Lung (tissue), 12 donors: Measurements from ENCODE around the gene RFESD. TPM values are rescaled to one million over a fixed set of nuclear protein-coding genes. Genes with fewer than 3 reads are reported as not detected.

ENCODE experiments used
- ATAC-seq: fragments of 200-7000 bp; cut with Tn5 transposase; one replicate; pipeline ENCODE4 v1.9.1; 2020; ENCODE audit warnings: moderate number of reproducible peaks; ENCODE audit not compliant: insufficient read depth, low FRiP score
- DNase-seq, 3 donors: peaks; one replicate each; pipeline ENCODE4 v3.0.0-alpha.2; 2013 to 2017
- H3K27ac ChIP-seq, 2 donors: one replicate each; pipeline ENCODE4 v1.5.1; 2013; ENCODE audit warnings: mild to moderate bottlenecking in 2 of 2, moderate library complexity in 2 of 2, control low read depth in 1 of 2, inconsistent platforms in 1 of 2, low read depth in 1 of 2, low read length in 1 of 2
- H3K27me3 ChIP-seq, 3 donors: one replicate each; pipeline ENCODE4 v1.5.1; 2013; ENCODE audit warnings: low read length in 2 of 3; ENCODE audit not compliant: control insufficient read depth in 3 of 3, insufficient read depth in 3 of 3
- H3K36me3 ChIP-seq, 4 donors: one replicate each; pipeline ENCODE4 v1.5.1; 2013; ENCODE audit warnings: low read length in 4 of 4, mild to moderate bottlenecking in 1 of 4, moderate library complexity in 1 of 4; ENCODE audit not compliant: control insufficient read depth in 4 of 4, insufficient read depth in 4 of 4
- H3K4me1 ChIP-seq, 5 donors: one replicate each; pipeline ENCODE4 v1.5.1; 2013; ENCODE audit warnings: low read length in 5 of 5, mild to moderate bottlenecking in 2 of 5, moderate library complexity in 1 of 5; ENCODE audit not compliant: control insufficient read depth in 5 of 5, insufficient read depth in 5 of 5
- H3K4me3 ChIP-seq: one replicate; pipeline ENCODE4 v1.5.1; 2013; ENCODE audit warnings: mild to moderate bottlenecking, control low read depth, moderate library complexity
- H3K9ac ChIP-seq, 2 donors: one replicate each; pipeline ENCODE4 v1.5.1; 2013; ENCODE audit warnings: low read length in 2 of 2, control low read depth in 1 of 2; ENCODE audit not compliant: insufficient read depth in 1 of 2
- H3K9me3 ChIP-seq, 4 donors: one replicate each; pipeline ENCODE4 v1.5.1; 2013; ENCODE audit warnings: low read length in 3 of 4, mild to moderate bottlenecking in 1 of 4, moderate library complexity in 1 of 4; ENCODE audit not compliant: control insufficient read depth in 4 of 4, insufficient read depth in 3 of 4
- WGBS, 2 donors: extraction: QIAGEN DNeasy Blood & Tissue Kit; methylation state at CpG; one replicate each; pipeline ENCODE4 v1.1.7; 2013; 5-methylcytosine and 5-hydroxymethylcytosine counted together
- polyA plus RNA-seq, 2 donors: library from polyadenylated mRNA; stranded (reverse); fragments of 200-250 nt; gene quantifications; one replicate each; pipeline ENCODE4 v1.2.1, GENCODE V29; 2013
- total RNA-seq, 2 donors: library from RNA; depleted of rRNA in 1 of 2; stranded (reverse); fragments of >200 nt in 1 of 2; gene quantifications; one replicate each; pipeline ENCODE4 v1.2.1, GENCODE V29; 2014 to 2021
- TF ChIP-seq, protein P1 (sequence below): IDR thresholded peaks from 2 replicates; pipeline ENCODE4 v1.5.1; 2012; ENCODE audit warnings: mild to moderate bottlenecking; ENCODE audit errors: control extremely low read depth, extremely low read depth
- donor health status: control.
- donor health status: control.
- donor health status: Bipolar disorder and iron deficiency.
- donor health status: healthy.
- donor health status: DM: yes; HTN: yes; CAD: no.

The RFESD gene
- total and polyA plus RNA-seq, 4 donors, result 2.6 to 6.4 (median 3.6) TPM

DNA sequence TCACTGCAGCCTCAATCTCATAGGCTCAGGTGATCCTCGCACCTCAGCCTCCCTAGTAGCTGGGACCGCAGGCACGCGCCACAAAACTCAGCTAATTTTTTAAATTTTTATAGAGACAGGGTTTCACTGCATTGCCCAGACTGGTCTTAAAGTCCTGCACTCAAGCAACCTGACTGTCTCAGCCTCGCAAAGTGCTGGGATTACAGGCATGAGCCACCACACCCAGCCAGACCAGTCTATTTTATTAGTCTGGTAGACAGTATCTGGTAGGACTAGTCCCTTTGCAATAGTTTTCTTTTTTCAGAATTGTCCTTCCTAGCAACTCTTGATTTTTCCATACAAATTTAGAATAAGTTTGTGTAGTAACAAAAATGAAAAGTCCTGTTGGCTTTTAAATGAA lies 40.8 kb upstream of the RFESD start:
- Histone ChIP-seq H3K4me1 (peaks cover 0 to 2% (median 0%) of the 10 kb centered on the region in 5 donors), H3K36me3 (peaks cover 0 to 7% (median 4%) of the 10 kb centered on the region in 4 donors), H3K27ac (no peak overlapping the region), H3K9me3 (no peaks in the 10 kb centered on the region), H3K9ac (no peak overlapping the region), H3K4me3 (no peak overlapping the region), H3K27me3 (no peaks in the 10 kb centered on the region)
- no peak for ATAC-seq
- no peak for DNase-seq
- TF ChIP-seq, protein P1, sequence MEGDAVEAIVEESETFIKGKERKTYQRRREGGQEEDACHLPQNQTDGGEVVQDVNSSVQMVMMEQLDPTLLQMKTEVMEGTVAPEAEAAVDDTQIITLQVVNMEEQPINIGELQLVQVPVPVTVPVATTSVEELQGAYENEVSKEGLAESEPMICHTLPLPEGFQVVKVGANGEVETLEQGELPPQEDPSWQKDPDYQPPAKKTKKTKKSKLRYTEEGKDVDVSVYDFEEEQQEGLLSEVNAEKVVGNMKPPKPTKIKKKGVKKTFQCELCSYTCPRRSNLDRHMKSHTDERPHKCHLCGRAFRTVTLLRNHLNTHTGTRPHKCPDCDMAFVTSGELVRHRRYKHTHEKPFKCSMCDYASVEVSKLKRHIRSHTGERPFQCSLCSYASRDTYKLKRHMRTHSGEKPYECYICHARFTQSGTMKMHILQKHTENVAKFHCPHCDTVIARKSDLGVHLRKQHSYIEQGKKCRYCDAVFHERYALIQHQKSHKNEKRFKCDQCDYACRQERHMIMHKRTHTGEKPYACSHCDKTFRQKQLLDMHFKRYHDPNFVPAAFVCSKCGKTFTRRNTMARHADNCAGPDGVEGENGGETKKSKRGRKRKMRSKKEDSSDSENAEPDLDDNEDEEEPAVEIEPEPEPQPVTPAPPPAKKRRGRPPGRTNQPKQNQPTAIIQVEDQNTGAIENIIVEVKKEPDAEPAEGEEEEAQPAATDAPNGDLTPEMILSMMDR, result no peak
- 98% methylated on average over 5 of the region's 5 CpGs for WGBS, 2 donors

DNA sequence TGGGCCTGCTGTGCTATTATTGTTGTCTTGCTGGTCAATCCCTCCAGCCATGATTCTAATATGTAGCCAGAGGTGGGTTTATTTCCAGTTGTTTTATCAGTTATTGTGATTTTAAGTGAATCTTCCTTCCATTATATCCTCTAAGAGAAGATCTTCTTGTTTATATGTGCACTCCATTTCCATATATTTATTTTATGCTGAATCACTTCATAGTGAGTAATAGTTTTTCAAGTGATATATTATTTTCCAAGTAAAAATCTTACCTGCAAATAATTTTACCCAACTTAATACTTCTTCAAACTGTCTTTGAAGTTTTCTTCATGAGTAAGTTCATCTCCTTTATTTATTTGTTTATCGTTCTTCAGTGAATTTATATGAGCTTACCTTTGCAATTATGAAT lies 40.2 kb upstream of the RFESD start:
- DNase-seq, result no peak
- no peak overlapping the region for H3K9ac ChIP-seq
- no peak for ATAC-seq
- peaks cover 0 to 2% (median 1%) of the 10 kb centered on the region in 4 donors for H3K36me3 ChIP-seq
- no peak overlapping the region for H3K4me3 ChIP-seq
- no peak overlapping the region for H3K27ac ChIP-seq
- TF ChIP-seq, protein P1, result no peak
- WGBS, 2 donors, result 94 to 97% methylated on average over 1 of the region's 1 CpG
- no peaks in the 10 kb centered on the region for H3K9me3 ChIP-seq
- no peaks in the 10 kb centered on the region for H3K27me3 ChIP-seq
- H3K4me1 ChIP-seq, result no peaks in the 10 kb centered on the region

DNA sequence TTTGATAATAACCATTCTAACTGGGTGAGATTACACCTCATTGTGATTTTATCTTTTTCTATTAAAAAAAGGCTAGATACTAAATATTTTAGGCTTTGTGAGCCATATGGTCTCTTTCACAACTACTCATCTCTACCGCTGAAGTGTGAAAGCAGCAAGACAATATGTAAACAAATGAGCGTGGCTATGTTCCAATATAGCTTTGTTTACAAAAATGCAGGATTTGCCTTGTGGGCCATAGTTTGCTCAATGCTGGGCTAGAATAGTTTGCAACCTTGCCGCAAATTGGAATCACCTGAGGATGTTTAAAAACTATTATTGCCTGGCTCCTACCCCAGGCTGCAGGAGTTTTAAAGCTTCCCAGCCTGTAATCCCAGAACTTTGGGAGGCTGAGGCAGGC lies 36.9 kb upstream of the RFESD start:
- Histone ChIP-seq H3K4me1 (no peaks in the 10 kb centered on the region), H3K9ac (no peak overlapping the region), H3K27me3 (no peaks in the 10 kb centered on the region), H3K9me3 (peaks cover 0 to 6% (median 0%) of the 10 kb centered on the region in 4 donors), H3K4me3 (no peak overlapping the region), H3K27ac (no peak overlapping the region), H3K36me3 (no peaks in the 10 kb centered on the region)
- TF ChIP-seq, protein P1, result no peak
- 48 to 72% methylated on average over 3 of the region's 3 CpGs for WGBS, 2 donors
- DNase-seq (peak in 2 of 3 donors; percentile 22 to 50), ATAC-seq (no peak)

DNA sequence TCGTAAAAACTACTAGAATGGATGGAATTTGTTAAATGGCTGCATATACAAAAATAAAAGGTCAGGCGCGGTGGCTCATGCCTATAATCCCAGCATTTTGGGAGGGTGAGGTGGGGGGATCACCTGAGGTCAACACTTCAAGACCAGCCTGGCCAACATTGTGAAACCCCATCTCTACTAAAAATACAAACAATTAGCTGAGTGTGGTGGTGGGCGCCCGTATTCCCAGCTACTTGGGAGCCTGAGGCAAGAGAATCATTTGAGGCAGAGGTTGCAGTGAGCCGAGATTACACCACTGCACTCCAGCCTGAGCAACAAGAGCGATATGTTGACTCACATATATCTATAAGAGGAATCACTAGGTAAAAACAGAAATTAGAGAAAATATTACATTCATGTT lies 36.0 kb upstream of the RFESD start:
- no peaks in the 10 kb centered on the region for H3K36me3 ChIP-seq
- no peak overlapping the region for H3K27ac ChIP-seq
- no peak overlapping the region for H3K4me3 ChIP-seq
- TF ChIP-seq, protein P1, result no peak
- no peak overlapping the region for H3K9ac ChIP-seq
- H3K27me3 ChIP-seq, result no peaks in the 10 kb centered on the region
- ATAC-seq (no peak), DNase-seq (no peak)
- WGBS, 2 donors, result 96% methylated on average over 7 of the region's 7 CpGs
- H3K4me1 ChIP-seq, result no peaks in the 10 kb centered on the region
- H3K9me3 ChIP-seq, result peaks cover 0 to 6% (median 0%) of the 10 kb centered on the region in 4 donors
